NT2/D1 (cell line): ENCODE data around the gene ABHD17C.

Experiments
- SUZ12 ChIP-seq: IDR thresholded peaks from 2 replicates; pipeline ENCODE4 v1.6.1; 2011; ENCODE audit not compliant: insufficient read length, insufficient read depth; ENCODE audit errors: extremely low read depth
- YY1 ChIP-seq: IDR thresholded peaks from 2 replicates; pipeline ENCODE4 v1.6.1; 2011; ENCODE audit not compliant: insufficient read length, insufficient read depth
- ZNF274 ChIP-seq: IDR thresholded peaks from 2 replicates; pipeline ENCODE4 v1.6.1; 2011; ENCODE audit warnings: mild to moderate bottlenecking, low read depth, low read length

- TF ChIP-seq YY1 (no peak), ZNF274 (no peak), SUZ12 (no peak)
Observed at GRCh38 chr15:80775338-80775737, 80.2 kb downstream of the ABHD17C start.
